ENCODE data around the gene CXCL14.
A peak's percentile ranks its signal among the peaks of the same experiment; 100 is the strongest.

GRCh38 chr5:135570453-135570764, 8.4 kb downstream of the CXCL14 start:
- TF ChIP-seq, protein P1, sequence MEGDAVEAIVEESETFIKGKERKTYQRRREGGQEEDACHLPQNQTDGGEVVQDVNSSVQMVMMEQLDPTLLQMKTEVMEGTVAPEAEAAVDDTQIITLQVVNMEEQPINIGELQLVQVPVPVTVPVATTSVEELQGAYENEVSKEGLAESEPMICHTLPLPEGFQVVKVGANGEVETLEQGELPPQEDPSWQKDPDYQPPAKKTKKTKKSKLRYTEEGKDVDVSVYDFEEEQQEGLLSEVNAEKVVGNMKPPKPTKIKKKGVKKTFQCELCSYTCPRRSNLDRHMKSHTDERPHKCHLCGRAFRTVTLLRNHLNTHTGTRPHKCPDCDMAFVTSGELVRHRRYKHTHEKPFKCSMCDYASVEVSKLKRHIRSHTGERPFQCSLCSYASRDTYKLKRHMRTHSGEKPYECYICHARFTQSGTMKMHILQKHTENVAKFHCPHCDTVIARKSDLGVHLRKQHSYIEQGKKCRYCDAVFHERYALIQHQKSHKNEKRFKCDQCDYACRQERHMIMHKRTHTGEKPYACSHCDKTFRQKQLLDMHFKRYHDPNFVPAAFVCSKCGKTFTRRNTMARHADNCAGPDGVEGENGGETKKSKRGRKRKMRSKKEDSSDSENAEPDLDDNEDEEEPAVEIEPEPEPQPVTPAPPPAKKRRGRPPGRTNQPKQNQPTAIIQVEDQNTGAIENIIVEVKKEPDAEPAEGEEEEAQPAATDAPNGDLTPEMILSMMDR (conservative IDR thresholded peaks at IDR 0.05), result peak; percentile 36; the same call in 1 of the 2 replicates
- TF ChIP-seq EZH2 (IDR thresholded peaks at IDR 0.05; ENCODE audit: low read depth), result no peak

All from PC-9 (cell line).